Breast epithelium (tissue), 4 donors: ENCODE measurements around the gene ARHGAP4. TPM values are rescaled to one million over a fixed set of nuclear protein-coding genes. Genes with fewer than 3 reads are reported as not detected.
A peak's percentile ranks its signal among the peaks of the same experiment; 100 is the strongest.

ENCODE experiments used
- DNase-seq, 2 donors: peaks; one replicate each; pipeline ENCODE4 v3.0.0-alpha.2; 2019; ENCODE audit warnings: low spot score in 2 of 2
- H3K27ac ChIP-seq, 2 donors: fragments of 200-600 bp; sonication (generic) in 1 of 2; one replicate each; pipeline ENCODE4 v1.5.1; 2016 to 2019; ENCODE audit warnings: mild to moderate bottlenecking in 1 of 2
- H3K27me3 ChIP-seq, 2 donors: fragments of 200-600 bp; sonication (generic) in 1 of 2; one replicate each; pipeline versions ENCODE4 v1.5.1 to v1.6.0; 2017 to 2019; ENCODE audit warnings: control low read depth in 1 of 2, mild to moderate bottlenecking in 1 of 2
- H3K36me3 ChIP-seq: fragments of 200-600 bp; one replicate; pipeline ENCODE4 v1.5.1; 2019
- H3K4me1 ChIP-seq, 2 donors: fragments of 200-600 bp; sonication (generic); one replicate each; pipeline ENCODE4 v1.5.1; 2016 to 2019; ENCODE audit warnings: control low read depth in 1 of 2
- H3K4me3 ChIP-seq, 3 donors: fragments of 200-600 bp; sonication (generic); 1 replicate in 2 of 3; 2 replicates in 1 of 3; pipeline ENCODE4 v1.5.1; 2016 to 2019; ENCODE audit warnings: mild to moderate bottlenecking in 3 of 3, moderate library complexity in 2 of 3
- H3K9me3 ChIP-seq, 2 donors: fragments of 200-600 bp; sonication (generic) in 1 of 2; one replicate each; pipeline ENCODE4 v1.5.1; 2016 to 2019; ENCODE audit warnings: control low read depth in 1 of 2
- CTCF ChIP-seq, 3 donors: fragments of 450-650 bp; IDR thresholded peaks; one replicate each; pipeline ENCODE4 v1.5.1; 2016 to 2017; ENCODE audit warnings: antibody characterized with exemption in 3 of 3, mild to moderate bottlenecking in 3 of 3, moderate library complexity in 3 of 3
- POLR2A ChIP-seq: fragments of 450-650 bp; IDR thresholded peaks from one replicate; pipeline ENCODE4 v1.6.1; 2016; ENCODE audit warnings: antibody characterized with exemption, mild to moderate bottlenecking, moderate library complexity
- POLR2AphosphoS5 ChIP-seq, 3 donors: sonication (generic); formaldehyde crosslinking; IDR thresholded peaks; one replicate each; pipeline ENCODE4 v1.6.1; 2017; ENCODE audit warnings: antibody characterized with exemption in 3 of 3
- intact Hi-C: fragments of 100-400 bp; cut with DNase I; formaldehyde crosslinking; loops from one replicate; pipeline ENCODE4 v1.15.1; 2023; ENCODE audit warnings: low total_unique reads
- total RNA-seq, 3 donors: library from RNA; depleted of rRNA; stranded (reverse); fragments of >200 nt; gene quantifications; one replicate each; pipeline ENCODE4 v1.1.0, GENCODE V29; 2016

Gene ARHGAP4
- total RNA-seq, 3 donors from 2014 or later: 18.4 to 21.5 (median 19.8) TPM

DNA sequence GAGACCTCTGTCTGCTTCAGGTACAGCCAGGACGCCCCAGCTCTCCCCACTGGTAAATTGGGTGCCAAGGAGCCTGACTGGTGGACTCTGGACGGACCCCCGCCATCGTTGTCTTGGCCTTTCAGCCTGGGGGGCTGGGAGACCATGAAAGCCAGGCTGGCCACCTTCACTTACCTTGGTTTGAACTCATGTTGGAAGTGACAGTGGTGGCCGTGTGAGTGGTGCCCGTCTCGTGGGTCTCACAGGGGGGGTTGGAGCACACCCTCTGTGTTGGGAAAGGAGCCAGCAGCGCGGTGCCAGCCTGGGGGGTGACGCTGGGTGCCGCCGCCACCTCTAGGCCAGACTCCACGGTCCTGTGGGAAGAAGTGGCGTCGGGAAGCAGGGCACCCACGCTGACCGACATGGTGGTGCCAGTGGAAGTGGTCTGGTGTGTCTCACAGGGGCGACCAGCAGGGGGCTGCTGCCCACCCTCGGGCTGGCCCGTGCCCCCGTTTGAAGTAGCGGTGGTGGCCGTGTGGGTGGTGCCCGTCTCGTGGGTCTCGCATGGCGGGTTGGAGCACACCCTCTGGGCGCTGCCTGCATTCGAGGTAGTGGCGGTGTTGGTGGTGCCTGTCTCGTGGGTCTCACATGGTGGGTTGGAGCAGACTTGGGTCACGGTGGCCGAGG, 28.0 kb upstream of the ARHGAP4 start:
- Histone ChIP-seq H3K4me1 (no peaks in the 10 kb centered on the region), H3K36me3 (no peaks in the 10 kb centered on the region), H3K27ac (peak overlapping the region; percentile 52 to 68), H3K27me3 (peaks cover 0 to 8% of the 10 kb centered on the region in 2 donors), H3K9me3 (no peaks in the 10 kb centered on the region), H3K4me3 (no peak overlapping the region)
- intact Hi-C loops: loop anchor here (5.0 to 10.0 kb wide), 2 partner anchors 159 to 192 kb away; partner anchors contain the start of genes IDH3G, PLXNB3 and SSR4
- no peak for DNase-seq
- TF ChIP-seq POLR2AphosphoS5 (IDR thresholded peaks at IDR 0.05) (no peak), CTCF (IDR thresholded peaks at IDR 0.05) (no peak), POLR2A (no peak)

DNA sequence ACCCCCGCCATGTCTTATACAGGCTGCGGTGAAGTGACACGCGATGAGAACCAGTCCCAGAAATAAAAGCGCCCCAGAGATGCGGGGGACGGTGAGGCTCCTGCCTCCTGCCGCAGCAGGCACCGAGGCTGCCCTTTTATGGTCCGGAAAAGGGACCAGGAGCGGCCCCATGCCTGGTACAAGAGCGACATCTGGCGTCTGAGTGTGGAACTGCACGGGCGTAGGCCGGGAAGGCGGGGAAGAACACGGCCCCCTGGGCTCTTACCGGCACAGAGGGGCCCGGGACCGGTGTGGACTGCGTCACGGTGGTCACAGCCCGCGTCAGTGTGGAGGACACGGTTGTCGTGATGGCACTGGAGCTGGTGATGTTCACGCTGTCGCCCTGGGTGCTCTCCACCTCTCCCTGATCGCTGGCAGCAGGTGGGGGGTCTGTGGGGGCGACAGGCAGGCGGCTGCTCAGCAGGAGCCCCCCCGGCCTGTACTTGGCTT, 27.3 kb upstream of the ARHGAP4 start:
- no peak overlapping the region for H3K4me3 ChIP-seq
- H3K27ac ChIP-seq: peak overlapping the region; percentile 52 to 68
- peaks cover 0 to 8% of the 10 kb centered on the region in 2 donors for H3K27me3 ChIP-seq
- H3K9me3 ChIP-seq: no peaks in the 10 kb centered on the region
- H3K36me3 ChIP-seq: no peaks in the 10 kb centered on the region
- TF ChIP-seq POLR2AphosphoS5 (IDR thresholded peaks at IDR 0.05) (peak; percentile 32 to 65 (median 64)), POLR2A (no peak), CTCF (IDR thresholded peaks at IDR 0.05) (peak; percentile 89 to 97 (median 96))
- no peaks in the 10 kb centered on the region for H3K4me1 ChIP-seq
- intact Hi-C loops: loop anchor here (5.0 to 10.0 kb wide), 2 partner anchors 159 to 191 kb away; partner anchors contain the start of genes IDH3G, PLXNB3 and SSR4
- peak; percentile 65 to 66 for DNase-seq

DNA sequence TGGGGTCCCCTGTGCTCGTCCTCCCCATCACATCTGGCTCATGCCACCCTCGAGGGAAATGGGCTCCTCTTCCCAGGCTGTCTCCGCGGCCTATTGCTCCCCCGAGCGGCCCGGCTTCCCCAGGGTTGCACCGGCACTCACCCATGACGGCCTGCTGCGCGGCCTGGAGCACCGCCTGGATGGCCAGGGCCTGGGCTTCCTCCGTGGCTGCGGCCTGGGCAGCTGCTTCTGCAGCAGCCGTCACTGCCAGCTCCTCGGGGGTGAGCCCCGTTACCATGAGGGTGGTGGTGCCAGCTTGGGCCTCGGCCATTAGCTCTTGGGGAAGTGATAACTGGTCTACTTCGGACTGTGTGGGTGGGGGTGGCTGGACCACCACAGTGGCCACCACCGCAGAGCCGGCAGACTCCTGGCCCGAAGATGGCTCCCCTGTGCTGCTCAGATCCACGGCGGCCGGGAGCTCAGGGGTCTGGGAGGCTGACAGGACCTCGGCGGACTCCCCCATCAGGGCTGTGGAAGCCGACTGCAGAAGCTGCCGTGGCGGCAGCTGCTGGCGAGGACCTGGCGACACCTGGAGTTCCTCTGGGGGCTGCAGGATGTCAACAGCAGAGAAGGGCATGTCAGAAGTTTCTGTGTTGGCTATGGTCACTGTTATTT, 26.4 kb upstream of the ARHGAP4 start:
- Histone ChIP-seq H3K27me3 (peaks cover 0 to 8% of the 10 kb centered on the region in 2 donors), H3K9me3 (no peaks in the 10 kb centered on the region), H3K4me1 (no peaks in the 10 kb centered on the region), H3K36me3 (no peaks in the 10 kb centered on the region), H3K4me3 (no peak overlapping the region), H3K27ac (peak overlapping the region; percentile 49 to 52)
- intact Hi-C loops: loop anchor here (5.0 to 10.0 kb wide), 2 partner anchors 158 to 190 kb away; partner anchors contain the start of genes IDH3G, PLXNB3 and SSR4
- DNase-seq: no peak
- no peak for TF ChIP-seq CTCF (IDR thresholded peaks at IDR 0.05)
- no peak for TF ChIP-seq POLR2AphosphoS5 (IDR thresholded peaks at IDR 0.05)
- TF ChIP-seq POLR2A: no peak

DNA sequence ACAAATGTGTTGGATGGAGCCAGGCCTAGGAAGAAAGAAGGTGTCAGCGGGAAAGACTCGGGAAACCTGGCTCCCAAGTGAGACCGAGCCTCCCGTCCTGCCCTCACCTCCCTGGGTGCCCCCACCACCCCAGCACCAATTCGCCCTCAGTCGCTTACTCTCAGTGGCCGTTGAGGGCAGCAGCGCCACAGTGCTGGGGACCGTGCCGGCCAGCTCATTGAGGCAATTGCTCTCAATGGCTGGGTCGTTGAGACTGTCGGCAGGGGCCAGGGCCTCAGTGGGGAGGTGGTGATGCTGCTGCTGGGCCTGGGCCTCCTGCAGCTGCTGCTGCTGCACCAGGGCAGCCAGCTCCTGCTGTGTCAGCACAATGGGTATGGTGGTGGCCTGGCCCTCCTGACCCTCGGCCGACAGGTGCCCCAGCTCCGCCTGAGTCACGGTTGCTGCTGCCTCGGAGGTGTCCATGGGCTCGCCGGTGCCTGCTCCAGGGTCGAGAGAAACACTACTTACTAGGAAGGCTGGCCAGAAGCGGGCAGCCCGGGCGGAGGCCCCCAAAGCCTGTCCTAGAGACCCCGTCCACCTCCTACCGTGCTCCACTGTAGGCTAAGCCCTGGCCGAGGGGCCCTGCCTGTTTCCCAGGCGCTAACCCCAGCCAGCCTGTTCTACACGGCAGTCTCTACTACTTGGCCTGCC, 25.8 kb upstream of the ARHGAP4 start:
- no peak overlapping the region for H3K4me3 ChIP-seq
- intact Hi-C loops: loop anchor here (5.0 to 10.0 kb wide), 2 partner anchors 157 to 190 kb away; partner anchors contain the start of genes IDH3G, PLXNB3 and SSR4
- peaks cover 0 to 9% of the 10 kb centered on the region in 2 donors for H3K27me3 ChIP-seq
- TF ChIP-seq POLR2A (no peak), CTCF (IDR thresholded peaks at IDR 0.05) (no peak), POLR2AphosphoS5 (IDR thresholded peaks at IDR 0.05) (no peak)
- H3K27ac ChIP-seq: no peak overlapping the region
- no peaks in the 10 kb centered on the region for H3K4me1 ChIP-seq
- H3K9me3 ChIP-seq: no peaks in the 10 kb centered on the region
- DNase-seq: no peak
- no peaks in the 10 kb centered on the region for H3K36me3 ChIP-seq
